PC-3 (cell line): ENCODE results near the gene ESRRG. TPM values are rescaled to one million over a fixed set of nuclear protein-coding genes. Genes with fewer than 3 reads are reported as not detected.
A peak's percentile ranks its signal among the peaks of the same experiment; 100 is the strongest.

Source experiments
- ATAC-seq: fragments of 200-7000 bp; cut with Tn5 transposase; 2 replicates; pipeline ENCODE4 v1.9.1; 2020; ENCODE audit warnings: mild to moderate bottlenecking, moderate library complexity
- BruUV-seq: library from RNA; stranded (reverse); fragments of 400-500 nt; replicated peaks from 2 replicates; lab custom pipeline; 2021; lab: Mats Ljungman, UMichigan
- CTCF ChIA-PET: fragments of 300-600 bp; sonication (Branson Sonifier 250); formaldehyde crosslinking; loops from one replicate; lab custom pipeline; 2022; ENCODE audit warnings: antibody characterized with exemption; lab: Charles Lee
- POLR2A ChIA-PET: fragments of 300-600 bp; sonication (Branson Sonifier 250); formaldehyde crosslinking; loops from one replicate; lab custom pipeline; 2022; ENCODE audit warnings: antibody characterized with exemption; ENCODE audit not compliant: unreplicated experiment; lab: Charles Lee
- DNase-seq: peaks from one replicate; pipeline ENCODE4 v3.0.0-alpha.2; 2015
- H2AFZ ChIP-seq: fragments of 300-600 bp; sonication (generic); 2 replicates; pipeline ENCODE4 v1.6.0; 2016; ENCODE audit warnings: antibody characterized with exemption, low read length
- H3F3A ChIP-seq: fragments of 300-600 bp; sonication (generic); one replicate; pipeline ENCODE4 v1.6.0; 2017; ENCODE audit warnings: antibody characterized with exemption, low read length, control low read depth, mild to moderate bottlenecking; ENCODE audit not compliant: unreplicated experiment
- H3K27ac ChIP-seq: fragments of 300-600 bp; sonication (generic); 2 replicates; pipeline ENCODE4 v1.5.1; 2016; ENCODE audit warnings: mild to moderate bottlenecking, low read length
- H3K27me3 ChIP-seq: fragments of 300-600 bp; sonication (generic); 2 replicates; pipeline ENCODE4 v1.6.1; 2016; ENCODE audit warnings: low read length, mixed read lengths
- H3K36me3 ChIP-seq: fragments of 300-600 bp; sonication (generic); 2 replicates; pipeline ENCODE4 v1.6.1; 2016; ENCODE audit warnings: low read depth, mixed run types, low read length, mixed read lengths
- H3K4me1 ChIP-seq: fragments of 300-600 bp; sonication (generic); 2 replicates; pipeline ENCODE4 v1.5.1; 2016; ENCODE audit warnings: low read length; ENCODE audit not compliant: insufficient read depth
- H3K4me2 ChIP-seq: fragments of 300-600 bp; sonication (generic); 2 replicates; pipeline ENCODE4 v1.6.0; 2016; ENCODE audit warnings: low read length
- H3K4me3 ChIP-seq: fragments of 300-600 bp; sonication (generic); 2 replicates; pipeline ENCODE4 v1.5.1; 2016; ENCODE audit warnings: mild to moderate bottlenecking, low read length, mixed read lengths
- H3K79me2 ChIP-seq: fragments of 300-600 bp; sonication (generic); 2 replicates; pipeline ENCODE4 v1.6.1; 2017; ENCODE audit warnings: low read length, mixed read lengths
- H3K9ac ChIP-seq: fragments of 300-600 bp; sonication (generic); 2 replicates; pipeline ENCODE4 v1.6.0; 2016; ENCODE audit warnings: mild to moderate bottlenecking, low read length
- H3K9me2 ChIP-seq: fragments of 300-600 bp; sonication (generic); replicated peaks from 2 replicates; pipeline ENCODE4 v1.6.1; 2016; ENCODE audit warnings: mixed run types, low read length, mixed read lengths
- H3K9me3 ChIP-seq: fragments of 300-600 bp; sonication (generic); 2 replicates; pipeline ENCODE4 v1.6.1; 2016; ENCODE audit warnings: low read length, mixed read lengths
- H4K20me1 ChIP-seq: fragments of 300-600 bp; sonication (generic); 2 replicates; pipeline ENCODE4 v1.6.1; 2016; ENCODE audit warnings: low read length, mixed read lengths
- EZH2 ChIP-seq: fragments of 300-600 bp; sonication (generic); IDR thresholded peaks from one replicate; pipeline ENCODE4 v1.6.1; 2017; ENCODE audit warnings: antibody characterized with exemption, mild to moderate bottlenecking, low read length; ENCODE audit not compliant: unreplicated experiment
- EZH2phosphoT487 ChIP-seq: fragments of 300-600 bp; sonication (generic); IDR thresholded peaks from 2 replicates; pipeline ENCODE4 v1.6.1; 2018; ENCODE audit warnings: mild to moderate bottlenecking, antibody characterized with exemption, low read length, borderline replicate concordance
- intact Hi-C: fragments of 100-400 bp; cut with micrococcal nuclease; formaldehyde crosslinking; loops from 2 replicates; pipeline ENCODE4 v1.9.0; 2023
- total RNA-seq: library from RNA; depleted of rRNA; stranded (reverse); fragments of >200 nt; gene quantifications from 2 replicates; pipeline ENCODE4 v1.2.3, GENCODE V29; 2014
- TF ChIP-seq, protein P1 (sequence below): fragments of 300-600 bp; sonication (generic); conservative IDR thresholded peaks from 2 replicates; pipeline ENCODE4 v1.5.1; 2017; ENCODE audit warnings: antibody characterized with exemption, low read depth, mild to moderate bottlenecking, low read length

Gene ESRRG
- total RNA-seq, 1 experiment from 2014 or later, result 1.7 TPM

- H3K9me3 ChIP-seq, result no peaks in the 10 kb centered on the region
- ATAC-seq (peak; percentile 24; the same call in 1 of the 2 replicates), DNase-seq (peak; percentile 30)
- ChIA-PET POLR2A (interaction anchor here (0.5 kb wide), 1 partner anchor 743 kb away, joined by 3 read pairs; no protein-coding TSS in a partner anchor), CTCF (no interaction called here)
- no peaks in the 10 kb centered on the region for H3K36me3 ChIP-seq
- TF ChIP-seq, protein P1, sequence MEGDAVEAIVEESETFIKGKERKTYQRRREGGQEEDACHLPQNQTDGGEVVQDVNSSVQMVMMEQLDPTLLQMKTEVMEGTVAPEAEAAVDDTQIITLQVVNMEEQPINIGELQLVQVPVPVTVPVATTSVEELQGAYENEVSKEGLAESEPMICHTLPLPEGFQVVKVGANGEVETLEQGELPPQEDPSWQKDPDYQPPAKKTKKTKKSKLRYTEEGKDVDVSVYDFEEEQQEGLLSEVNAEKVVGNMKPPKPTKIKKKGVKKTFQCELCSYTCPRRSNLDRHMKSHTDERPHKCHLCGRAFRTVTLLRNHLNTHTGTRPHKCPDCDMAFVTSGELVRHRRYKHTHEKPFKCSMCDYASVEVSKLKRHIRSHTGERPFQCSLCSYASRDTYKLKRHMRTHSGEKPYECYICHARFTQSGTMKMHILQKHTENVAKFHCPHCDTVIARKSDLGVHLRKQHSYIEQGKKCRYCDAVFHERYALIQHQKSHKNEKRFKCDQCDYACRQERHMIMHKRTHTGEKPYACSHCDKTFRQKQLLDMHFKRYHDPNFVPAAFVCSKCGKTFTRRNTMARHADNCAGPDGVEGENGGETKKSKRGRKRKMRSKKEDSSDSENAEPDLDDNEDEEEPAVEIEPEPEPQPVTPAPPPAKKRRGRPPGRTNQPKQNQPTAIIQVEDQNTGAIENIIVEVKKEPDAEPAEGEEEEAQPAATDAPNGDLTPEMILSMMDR, result no peak
- TF ChIP-seq EZH2phosphoT487 (no peak), EZH2 (no peak)
- no peaks in the 10 kb centered on the region for H3K9me2 ChIP-seq
- no peaks in the 10 kb centered on the region for H3F3A ChIP-seq
- no TSS peak for BruUV-seq
- H3K79me2 ChIP-seq, result no peaks in the 10 kb centered on the region
- H3K4me2 ChIP-seq, result no peak overlapping the region
- H2AFZ ChIP-seq, result no peak overlapping the region
- H3K27ac ChIP-seq, result no peak overlapping the region
- intact Hi-C loops, result no loop called here
- H4K20me1 ChIP-seq, result no peaks in the 10 kb centered on the region
- H3K27me3 ChIP-seq, result peaks cover 47% of the 10 kb centered on the region
- H3K9ac ChIP-seq, result no peak overlapping the region
- H3K4me3 ChIP-seq, result no peak overlapping the region
- no peaks in the 10 kb centered on the region for H3K4me1 ChIP-seq
Observed at GRCh38 chr1:216686860-216687766, 36.1 kb downstream of the ESRRG start.

DNA sequence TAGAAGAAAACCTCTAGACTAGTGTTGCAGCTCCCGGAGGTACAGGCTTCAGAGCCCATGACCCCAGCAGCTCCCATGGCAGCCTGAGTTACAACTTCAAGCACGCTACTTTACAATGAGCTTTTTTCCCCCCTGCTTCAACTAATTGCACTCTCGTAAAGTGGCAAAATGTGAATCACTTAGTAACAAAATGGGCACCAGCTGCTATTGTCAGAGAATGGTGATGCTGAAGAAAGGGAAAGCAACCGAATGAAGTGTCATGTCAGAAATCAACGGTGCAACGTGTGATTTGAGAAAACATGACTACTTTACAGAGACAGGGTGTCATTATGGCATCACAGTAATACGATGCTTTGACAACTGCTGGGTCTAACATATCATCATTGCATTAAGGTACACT, 40.5 kb downstream of the ESRRG start:
- no peaks in the 10 kb centered on the region for H3K9me3 ChIP-seq
- no peaks in the 10 kb centered on the region for H3K9me2 ChIP-seq
- H3K79me2 ChIP-seq, result no peaks in the 10 kb centered on the region
- H3K4me3 ChIP-seq, result no peak overlapping the region
- no peak overlapping the region for H3K27ac ChIP-seq
- no peaks in the 10 kb centered on the region for H3F3A ChIP-seq
- CTCF ChIA-PET, result no interaction called here
- peaks cover 59% of the 10 kb centered on the region for H3K27me3 ChIP-seq
- DNase-seq, result no peak
- no TSS peak for BruUV-seq
- no peak for TF ChIP-seq EZH2
- no peak for TF ChIP-seq EZH2phosphoT487
- TF ChIP-seq, protein P1, result no peak
- no peaks in the 10 kb centered on the region for H3K36me3 ChIP-seq
- intact Hi-C loops, result no loop called here
- no peaks in the 10 kb centered on the region for H4K20me1 ChIP-seq
- no peak overlapping the region for H3K4me2 ChIP-seq
- no peak overlapping the region for H3K9ac ChIP-seq
- no peak overlapping the region for H2AFZ ChIP-seq
- H3K4me1 ChIP-seq, result no peaks in the 10 kb centered on the region
- ATAC-seq, result no peak
- POLR2A ChIA-PET, result no interaction called here

- Histone ChIP-seq H3F3A (no peaks in the 10 kb centered on the region), H3K9me3 (no peaks in the 10 kb centered on the region), H3K27me3 (peaks cover 45% of the 10 kb centered on the region), H3K4me1 (no peaks in the 10 kb centered on the region), H2AFZ (no peak overlapping the region), H3K79me2 (no peaks in the 10 kb centered on the region), H3K4me2 (no peak overlapping the region), H3K4me3 (no peak overlapping the region), H4K20me1 (no peaks in the 10 kb centered on the region), H3K9ac (no peak overlapping the region), H3K36me3 (no peaks in the 10 kb centered on the region), H3K27ac (no peak overlapping the region), H3K9me2 (no peaks in the 10 kb centered on the region)
- intact Hi-C loops, result no loop called here
- BruUV-seq, result no TSS peak
- no peak for DNase-seq
- no peak for TF ChIP-seq EZH2
- no peak for TF ChIP-seq EZH2phosphoT487
- TF ChIP-seq, protein P1, result no peak
- ChIA-PET CTCF (no interaction called here), POLR2A (no interaction called here)
- ATAC-seq, result no peak
Observed at GRCh38 chr1:216679108-216679507, 44.1 kb downstream of the ESRRG start.
